HTERT RPE-1 (cell line): ENCODE results near the gene ELL.

ENCODE experiments used
- in situ Hi-C: fragments of 300-500 bp; cut with MboI; formaldehyde crosslinking; loops from 4 replicates; pipeline ENCODE4 v1.14.3; 2020; ENCODE audit warnings: low sequenced_read_pairs

Gene ELL

DNA sequence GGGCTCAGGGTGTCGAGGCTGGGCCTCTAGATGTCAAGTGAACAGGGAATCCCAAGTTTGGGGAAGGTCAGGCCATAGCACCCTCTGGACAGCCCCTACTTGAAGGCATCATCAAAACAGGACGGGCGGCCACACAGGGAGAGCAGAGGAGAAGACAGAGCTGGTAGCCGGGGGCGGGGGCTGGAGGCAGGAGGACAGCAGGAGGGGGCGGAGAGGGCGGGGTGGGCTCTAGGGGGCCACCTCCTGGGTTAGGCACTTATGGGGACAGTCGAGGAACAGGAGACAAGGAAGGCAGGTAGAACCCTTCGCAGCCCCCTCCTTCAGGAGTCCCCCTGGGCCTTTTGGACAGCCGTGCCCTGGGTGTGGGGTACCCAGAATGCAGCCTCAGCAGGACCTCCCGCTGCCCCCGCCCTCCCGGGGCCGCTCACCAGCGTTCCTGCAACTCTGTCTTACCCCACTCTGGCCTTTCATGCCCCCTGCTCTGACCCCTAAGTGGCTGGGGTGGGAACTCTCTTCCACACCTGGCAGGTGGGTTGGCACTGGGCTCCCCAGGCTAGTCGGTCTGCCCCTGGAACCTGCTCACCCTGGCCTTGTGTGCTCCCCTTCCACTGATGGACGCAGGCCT is 96.9 kb downstream of the ELL start:
- in situ Hi-C loops = no loop called here

DNA sequence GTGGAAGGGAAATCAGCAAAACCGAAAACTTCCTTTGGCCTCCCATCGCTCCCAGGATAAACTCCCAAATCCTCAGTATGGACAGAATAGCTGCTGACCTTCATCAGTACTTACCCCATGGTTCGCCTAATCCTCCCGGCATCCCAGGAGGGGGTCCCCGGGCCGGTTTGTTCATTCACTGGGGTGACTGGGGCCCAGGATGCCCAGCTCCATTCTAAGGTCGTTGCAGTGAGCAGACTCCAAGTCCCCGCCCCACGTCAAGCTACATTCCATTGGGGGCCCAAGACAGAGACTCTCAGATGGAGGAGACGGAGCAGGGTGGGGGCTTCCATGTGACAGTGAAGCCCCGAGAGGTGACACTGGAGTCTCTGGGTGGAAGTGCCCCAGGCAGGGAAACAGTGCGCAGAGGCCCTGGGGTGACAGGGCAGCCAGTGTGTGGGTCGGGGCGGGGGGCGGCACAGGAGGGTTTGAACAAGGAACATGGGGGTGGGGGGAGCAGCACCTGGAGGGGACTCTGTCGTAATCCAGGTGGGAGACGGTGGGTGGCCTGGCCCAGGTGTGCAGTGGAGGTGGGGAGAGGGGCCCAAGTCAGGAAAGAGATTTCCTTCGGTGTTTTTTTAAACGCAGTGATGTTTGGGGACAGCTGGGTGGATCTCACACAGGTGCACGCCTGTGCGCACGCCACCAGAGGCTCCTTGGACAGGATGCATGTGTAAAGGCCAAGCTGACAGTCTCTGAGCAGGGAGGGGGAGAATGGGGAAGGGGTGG is 97.6 kb downstream of the ELL start:
- in situ Hi-C loops = no loop called here

DNA sequence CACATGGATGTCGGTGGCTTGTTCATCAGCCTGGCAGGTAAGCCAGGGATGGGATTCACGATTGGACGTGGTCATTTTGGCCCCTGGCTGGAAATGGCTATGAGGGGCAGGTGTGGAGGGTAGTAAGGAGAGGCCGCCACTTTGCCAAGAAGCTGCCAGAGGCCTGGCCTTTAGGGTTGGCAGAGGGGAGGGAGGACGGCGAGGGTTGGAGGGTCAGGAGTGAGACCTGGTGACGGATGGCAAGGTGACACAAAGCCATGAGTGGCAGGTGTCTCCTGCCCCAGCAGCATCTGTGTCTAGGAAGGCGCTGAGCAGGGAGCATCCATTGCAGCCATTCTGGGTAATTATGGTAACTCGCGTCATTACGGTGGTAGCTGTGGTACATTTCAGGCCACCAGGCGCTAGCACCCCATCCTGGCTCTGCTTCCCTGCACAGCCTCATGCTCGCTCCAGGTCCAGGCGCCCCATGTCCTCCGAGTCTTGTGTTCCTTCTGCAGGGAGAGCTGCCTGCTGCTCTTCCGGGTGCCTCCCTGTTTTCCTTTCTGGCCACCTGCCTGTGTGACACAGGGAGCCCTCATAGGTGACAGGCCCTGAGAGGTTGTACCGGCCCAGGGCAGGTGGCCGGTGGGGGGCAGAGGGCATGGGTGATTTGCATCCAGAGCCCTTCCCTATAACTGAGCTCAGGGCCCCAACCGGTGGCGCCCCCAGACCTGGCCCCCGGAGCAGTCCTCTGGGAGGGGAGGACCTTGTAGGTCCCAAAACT is 98.4 kb downstream of the ELL start:
- in situ Hi-C loops = no loop called here

DNA sequence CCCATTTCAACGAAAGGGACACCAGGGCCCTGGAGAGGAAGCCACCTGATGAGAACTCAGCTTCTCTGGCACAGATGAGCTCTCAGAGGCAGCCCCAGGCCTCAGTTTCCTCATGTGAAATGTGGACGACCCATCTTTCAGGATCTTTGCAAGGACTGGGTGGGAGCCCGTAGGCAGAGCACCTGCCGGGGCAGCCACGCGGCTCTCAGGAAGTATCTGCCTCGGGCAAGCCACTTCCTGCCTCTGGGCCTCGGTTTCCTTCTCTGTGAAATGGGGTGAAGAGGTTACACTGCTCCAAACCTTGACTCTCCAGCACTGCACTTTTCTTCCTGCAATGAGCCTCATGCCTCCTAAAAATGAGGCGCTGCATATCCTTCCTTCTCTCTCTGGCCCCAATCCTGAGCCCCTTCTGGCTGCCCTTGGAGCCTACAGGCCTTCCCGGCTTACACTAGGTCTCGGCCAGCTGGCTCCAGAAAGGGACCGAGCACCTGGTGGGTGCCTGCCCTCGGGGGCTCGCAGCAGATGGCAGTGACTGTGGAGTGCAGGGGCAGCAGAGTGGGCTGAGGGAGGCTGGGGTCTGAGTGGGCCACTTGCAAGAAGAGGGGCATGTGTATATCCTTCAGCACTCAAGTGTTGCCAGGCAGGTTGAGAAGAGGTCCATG is 99.2 kb downstream of the ELL start:
- in situ Hi-C loops = no loop called here

DNA sequence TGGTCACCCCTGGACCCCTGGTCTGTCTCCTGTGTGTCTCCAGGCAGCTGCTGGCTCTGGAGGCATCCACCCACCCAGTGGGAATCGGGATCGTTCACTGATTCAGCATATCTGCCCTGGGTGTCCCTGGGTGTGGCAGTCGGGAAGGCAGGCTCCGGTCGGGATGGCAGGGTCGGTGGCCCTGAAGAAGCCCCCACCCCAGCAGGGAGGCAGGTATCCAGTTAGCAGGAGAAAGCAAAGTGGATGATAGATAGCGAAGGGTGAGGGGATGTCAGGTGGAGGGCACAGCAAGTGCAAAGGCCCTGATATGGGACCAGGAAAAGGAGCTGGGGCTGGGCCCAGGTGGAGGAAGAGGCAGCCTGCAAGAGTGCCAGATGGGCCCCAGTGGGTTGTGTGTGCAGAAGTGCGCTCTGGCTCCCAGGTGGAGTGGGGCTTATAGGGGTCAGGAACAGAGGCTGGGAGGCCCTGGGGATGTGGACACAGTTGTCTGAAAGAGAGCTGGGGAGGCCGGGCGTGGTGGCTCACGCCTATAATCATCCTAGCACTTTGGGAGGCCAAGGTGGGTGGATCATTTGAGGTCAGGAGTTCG is 100.4 kb downstream of the ELL start:
- in situ Hi-C loops = no loop called here

DNA sequence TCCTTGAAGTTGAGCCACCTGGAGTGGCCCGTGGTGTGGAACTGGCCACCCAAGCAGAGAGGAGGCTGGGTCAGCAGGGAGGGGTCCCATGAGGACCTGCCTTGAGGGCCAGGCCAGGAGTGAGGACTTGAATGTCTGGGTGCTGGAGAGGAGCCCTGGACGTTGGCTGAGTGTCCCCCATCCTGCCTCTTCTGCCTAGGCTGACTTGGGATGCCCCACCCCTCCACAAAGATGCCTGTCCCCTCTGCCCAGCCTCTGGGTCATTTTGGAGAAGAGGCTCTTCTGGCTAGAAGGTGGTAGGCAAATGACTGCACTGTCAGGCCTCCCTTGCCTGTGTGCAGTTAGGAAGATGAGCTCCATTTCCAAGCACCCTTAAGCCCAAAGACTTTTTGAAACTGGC is 100.9 kb downstream of the ELL start:
- in situ Hi-C loops = no loop called here

DNA sequence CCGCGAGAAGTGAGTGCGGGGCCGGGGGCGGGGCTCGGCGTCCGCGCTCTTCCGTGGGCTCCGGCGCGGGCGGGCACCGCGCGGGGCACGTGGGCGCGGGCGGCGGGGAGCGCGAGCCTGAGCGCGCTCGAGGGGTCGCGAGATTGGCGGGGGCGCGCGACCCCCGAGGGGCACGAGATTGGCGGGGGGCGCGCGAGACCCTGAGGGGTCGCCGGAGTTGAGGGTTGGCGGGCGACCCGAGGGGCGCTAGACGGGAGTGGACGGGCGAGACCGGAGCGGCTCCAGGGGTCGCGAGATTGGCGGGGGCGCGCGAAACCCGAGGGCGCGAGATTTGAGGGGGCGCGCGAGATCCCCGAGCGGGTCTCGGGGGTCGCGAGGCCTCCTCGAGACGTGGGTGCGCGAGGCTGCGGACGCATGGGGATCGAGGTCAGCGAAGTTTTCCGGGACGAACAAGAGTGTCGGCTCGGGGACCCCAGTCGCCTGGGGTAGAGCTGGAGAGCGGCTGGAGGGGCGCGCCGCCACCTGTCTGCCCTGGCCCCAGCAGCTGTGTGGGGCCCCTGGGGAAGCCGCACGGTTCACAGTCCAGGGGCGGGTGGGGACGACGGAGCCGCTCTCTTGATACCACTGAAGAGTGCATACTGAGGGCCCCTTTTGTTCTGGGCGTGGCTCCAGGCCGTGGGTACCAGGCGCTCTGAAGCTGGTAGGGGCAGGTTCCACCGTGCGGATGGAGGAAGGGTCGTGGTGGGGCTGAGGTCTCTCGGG is 102.0 kb downstream of the ELL start:
- in situ Hi-C loops = no loop called here

DNA sequence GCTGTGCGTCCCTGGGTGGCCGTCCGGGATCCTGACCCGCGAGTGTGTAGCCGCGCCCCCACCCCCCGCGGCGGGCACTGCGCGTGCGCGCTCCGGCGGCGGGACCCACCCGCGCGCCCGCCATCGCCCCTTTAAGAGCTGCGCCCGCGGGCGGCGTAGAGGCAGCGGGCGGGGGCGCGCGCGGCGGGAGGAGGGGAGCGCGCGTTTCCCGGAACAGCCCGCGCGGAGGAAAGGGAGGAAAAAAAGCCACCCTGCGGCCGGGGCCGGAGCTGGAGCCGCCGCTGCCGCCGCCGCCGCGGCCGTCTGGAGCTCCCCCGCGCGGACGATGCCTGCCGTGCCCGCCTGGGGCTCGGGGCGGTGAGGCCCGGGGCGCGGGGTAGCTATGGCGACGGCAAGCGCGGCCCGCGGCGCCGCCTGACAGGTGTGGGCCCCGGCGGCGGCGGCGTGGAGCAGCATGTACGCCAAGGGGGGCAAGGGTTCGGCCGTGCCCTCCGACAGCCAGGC is 102.6 kb downstream of the ELL start, which contains the start of gene SSBP4:
Gene SSBP4, plus strand, starts transcription at position 204 of the 504 bp plus-strand sequence. Its CDS starts 251 bp downstream, at position 455.
- in situ Hi-C loops = no loop called here

DNA sequence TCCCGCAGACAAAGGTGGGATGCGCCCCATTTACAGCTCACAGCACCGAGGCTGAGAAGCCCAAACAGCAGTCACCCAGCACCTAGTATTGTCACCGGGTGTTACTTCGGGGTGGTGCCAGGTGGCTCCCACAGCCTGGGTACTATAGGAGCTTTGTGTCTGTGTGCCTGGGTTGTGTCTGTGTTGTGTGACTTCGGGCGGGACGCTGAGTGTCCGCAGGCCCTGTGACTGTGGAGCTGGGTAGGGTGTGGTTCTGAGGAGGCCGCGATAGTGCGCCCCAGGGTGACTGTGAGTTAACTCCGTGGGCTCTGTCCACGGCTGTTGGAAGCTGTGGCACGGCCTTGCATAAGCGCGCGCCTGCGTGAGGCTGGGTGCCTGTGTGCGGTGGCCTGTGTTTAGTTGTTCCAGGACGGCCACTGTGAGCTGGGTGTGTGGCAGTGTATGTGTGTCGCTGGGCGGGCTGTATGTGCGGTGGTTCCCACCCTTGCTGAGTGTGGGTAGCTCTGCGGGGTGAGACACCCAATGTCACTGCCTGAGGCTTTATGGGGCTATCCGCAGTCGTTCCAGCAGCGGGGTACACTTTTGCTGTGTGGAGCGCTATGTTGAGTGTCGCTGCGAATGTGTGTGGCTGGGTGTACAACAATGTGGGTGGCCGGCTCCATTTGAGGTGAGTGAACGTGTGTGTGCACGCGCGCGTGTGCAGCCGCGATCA is 103.2 kb downstream of the ELL start:
- in situ Hi-C loops = no loop called here

DNA sequence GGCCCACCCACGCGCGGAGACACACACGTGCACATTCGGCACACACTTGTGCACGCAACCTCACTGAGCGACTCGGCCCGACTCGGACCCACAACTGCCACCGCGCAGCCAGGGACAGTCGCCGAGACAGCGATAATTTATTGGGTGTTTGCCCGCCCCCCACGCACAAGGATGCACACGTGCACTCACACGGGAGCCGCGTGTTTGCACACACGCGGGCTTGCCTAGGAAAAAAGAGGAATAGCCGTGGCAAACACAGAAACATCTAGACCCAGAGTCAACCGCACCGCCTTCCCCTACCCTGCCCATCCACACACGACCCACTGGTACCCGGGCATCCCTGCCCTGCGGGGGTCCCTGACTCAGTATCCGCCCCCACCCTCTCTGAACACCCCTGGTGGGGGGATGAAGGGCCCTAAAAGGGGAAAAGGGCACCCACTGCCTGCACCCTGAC is 103.8 kb downstream of the ELL start:
- in situ Hi-C loops = no loop called here

DNA sequence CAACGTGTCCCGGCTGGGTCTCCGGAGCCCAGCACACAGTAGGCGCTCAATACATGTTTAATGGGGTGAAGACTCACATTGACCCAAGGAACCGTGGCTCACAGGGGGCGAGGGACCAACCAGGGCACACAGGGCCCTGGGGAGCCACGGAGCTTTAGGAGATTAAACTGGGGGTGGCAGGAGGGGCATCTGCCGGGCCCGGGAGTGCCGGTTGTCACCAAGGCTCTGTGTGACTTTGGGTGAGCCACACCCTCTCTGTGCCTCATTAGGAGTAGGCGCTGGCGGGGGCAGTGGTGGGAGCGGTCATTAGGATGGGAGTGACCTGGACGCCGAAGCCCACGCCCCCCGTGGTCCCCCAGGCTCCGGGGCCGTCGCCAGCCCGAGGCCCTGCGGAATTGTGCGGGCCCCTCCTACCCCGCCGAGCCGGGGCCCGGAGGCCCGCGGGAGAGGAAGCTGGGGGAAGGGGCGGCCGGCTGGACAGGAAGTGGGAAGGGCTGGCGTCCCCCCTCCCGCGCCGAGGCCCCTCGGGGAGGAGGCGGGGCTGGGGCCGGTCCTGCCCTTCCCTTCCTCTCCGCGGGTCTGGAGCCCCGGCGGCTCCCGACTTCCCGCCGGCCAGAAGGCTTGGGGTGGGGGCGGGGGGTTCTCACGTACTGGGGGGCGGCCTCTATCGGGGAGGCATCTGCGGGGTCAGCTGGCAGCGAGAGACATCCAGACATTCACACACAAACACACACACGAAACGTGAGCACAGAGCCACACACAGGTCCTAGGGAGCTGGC is 104.4 kb downstream of the ELL start:
- in situ Hi-C loops = no loop called here

DNA sequence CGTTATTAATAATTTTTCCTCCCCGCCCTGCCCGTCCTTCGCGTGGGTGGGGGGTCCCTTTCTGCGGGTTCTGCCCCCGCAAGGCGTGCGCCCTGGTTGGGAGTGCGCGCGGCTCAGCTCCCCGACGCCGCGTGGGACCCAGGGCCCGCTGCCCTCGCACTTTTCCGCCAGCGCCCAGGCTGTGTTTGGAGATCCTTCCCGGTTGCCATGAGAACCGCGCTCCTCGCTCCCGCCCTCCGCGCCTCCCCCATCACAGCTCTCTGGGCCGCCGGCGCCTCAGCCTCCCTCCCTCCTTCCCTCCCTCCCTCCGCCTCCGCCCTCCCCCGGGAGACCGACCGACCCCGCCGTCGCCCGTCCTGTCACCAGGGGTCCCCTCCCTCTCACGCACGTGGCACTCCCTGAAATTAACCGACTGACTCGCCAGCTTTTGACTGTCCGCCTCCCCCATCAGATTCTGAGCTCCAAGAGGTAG is 105.1 kb downstream of the ELL start:
- in situ Hi-C loops = no loop called here

DNA sequence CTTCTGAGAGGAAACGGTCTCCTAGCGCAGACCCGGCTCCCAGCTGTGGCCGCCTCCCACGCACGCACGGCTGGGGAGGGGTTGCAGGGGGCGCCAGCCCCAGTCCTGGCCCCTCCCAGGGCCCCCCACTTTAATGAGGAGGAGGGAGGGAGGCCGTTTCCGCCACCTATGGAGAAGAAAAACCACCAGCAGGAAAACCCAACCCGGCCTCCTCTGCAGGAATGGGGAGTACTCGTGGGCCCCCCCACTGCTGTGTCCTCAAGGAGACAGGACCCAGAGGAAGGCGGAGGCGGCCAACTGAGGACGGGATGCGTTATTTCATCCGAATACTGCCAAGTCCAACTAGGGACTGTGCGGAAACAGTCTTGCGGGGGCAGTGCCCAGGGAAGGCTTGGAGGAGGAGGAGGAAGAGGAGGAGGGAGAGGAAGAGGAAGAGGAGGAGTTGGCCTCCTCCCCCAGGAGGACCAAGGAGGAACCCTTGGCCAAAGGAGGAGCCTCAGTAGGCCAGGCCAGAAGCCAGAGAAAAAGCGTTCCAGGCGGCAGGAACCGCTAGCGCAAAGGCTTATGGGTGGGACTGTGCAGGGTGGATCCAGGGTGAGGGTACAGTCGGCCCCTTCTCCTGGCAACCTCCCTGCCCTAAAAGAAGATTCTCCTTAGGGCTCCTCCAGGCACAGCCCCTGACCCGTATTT is 106.5 kb downstream of the ELL start:
- in situ Hi-C loops = no loop called here

DNA sequence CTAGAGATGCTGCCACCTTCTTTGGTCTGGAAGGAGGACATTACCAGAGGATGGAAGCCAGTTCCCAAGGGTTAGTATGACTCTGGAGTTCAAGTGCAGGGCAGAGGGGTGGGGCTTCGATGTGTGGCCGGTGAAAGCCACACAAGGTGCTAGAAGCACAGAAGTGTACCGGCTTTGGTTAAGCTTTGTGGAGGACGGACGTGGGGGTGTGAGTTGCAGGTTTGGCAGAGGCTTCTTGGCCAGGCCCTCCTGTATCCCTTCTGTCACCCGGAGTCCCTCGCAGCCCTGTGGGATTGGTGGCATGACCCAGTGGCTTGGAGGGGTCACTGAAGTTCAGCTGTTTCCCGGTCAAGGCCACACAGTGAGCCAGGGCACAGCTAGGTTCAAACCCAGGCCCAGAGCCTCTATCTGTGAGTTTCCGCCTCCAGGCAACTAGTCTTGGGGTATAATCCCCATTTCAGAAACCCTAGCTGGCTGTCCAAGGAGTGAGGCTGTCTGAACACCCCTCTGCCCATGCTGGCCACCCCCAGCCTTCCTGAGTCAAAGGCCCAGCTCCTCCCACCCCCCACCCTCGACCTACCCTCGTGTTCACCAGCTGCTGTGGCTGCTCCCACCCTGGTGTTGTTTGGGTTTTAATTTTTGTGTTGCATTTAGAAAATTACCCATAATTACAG is 107.2 kb downstream of the ELL start:
- in situ Hi-C loops = no loop called here

DNA sequence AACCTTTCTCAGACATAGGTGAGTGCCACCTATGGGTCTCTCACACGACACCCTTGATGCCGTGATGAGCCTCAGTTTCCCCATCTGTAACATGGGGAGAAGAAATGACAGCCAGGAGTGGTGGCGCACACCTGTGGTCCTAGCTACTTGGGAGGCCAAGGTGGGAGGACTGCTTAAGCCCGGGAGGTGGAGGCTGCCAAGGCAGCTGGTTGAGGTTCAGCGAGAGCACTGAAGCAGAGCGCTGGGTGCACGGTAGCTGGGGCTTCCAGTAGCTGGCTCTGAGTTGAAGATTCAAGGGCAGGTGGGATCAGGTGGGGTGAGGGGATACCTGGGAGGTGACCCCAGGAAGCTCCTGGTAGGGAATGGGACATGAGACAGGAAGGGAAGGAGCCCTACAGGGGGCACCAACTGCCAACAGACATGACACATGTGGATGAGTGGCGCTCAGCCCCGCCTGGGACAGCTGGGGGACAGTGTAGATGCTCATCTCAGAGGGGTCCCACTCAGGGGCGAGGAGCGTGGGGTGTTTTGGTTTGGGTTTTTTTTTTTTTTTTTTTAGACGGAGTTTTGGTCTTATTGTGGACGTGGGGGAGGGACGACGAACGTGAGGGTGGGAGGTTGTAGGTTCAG is 109.1 kb downstream of the ELL start:
- in situ Hi-C loops = no loop called here

DNA sequence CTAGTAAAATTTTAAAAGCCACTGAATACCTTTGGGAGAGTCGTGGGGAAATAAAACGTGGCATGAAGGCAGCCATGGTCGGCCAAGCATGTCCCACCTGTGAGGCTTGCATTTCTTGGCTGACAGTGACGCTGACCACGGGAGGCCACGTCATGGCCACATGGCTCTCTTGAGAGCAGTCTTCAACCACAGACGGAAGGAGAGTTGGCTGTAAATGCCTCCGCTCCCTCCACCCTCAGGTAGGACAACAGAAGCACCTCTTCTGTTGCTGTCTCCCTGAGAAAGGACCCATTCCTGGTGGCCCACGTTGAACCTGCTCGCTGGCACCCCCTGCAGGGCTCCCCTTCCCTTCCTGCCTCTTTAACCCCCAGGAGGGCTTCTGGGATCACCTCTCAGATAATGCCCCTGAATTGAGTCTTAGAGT is 113.8 kb downstream of the ELL start:
- in situ Hi-C loops = no loop called here

DNA sequence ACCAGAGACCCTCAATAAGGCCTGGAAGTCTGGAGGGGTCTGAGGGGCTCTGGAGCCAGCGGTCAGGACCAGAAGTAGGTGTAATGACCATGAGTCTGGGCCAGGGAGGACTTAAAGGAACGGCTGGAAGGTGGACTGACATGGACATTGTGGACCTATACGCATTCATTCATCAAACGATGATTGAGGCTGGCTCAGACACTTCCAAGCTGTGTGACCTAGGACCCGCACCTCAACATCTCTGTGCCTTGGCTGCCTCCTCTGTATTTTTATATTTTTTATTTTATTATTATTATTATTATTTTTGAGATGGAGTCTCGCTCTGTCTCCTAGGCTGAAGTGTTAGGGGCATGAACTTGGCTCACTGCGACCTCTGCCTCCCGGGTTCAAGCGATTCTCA is 115.1 kb downstream of the ELL start:
- in situ Hi-C loops = no loop called here
